ENCODE measurements around the gene KHSRP. TPM values are rescaled to one million over a fixed set of nuclear protein-coding genes. Genes with fewer than 3 reads are reported as not detected.

Gene KHSRP
- total and polyA plus RNA-seq, 7 donors = 101 to 174 (median 150) TPM

DNA sequence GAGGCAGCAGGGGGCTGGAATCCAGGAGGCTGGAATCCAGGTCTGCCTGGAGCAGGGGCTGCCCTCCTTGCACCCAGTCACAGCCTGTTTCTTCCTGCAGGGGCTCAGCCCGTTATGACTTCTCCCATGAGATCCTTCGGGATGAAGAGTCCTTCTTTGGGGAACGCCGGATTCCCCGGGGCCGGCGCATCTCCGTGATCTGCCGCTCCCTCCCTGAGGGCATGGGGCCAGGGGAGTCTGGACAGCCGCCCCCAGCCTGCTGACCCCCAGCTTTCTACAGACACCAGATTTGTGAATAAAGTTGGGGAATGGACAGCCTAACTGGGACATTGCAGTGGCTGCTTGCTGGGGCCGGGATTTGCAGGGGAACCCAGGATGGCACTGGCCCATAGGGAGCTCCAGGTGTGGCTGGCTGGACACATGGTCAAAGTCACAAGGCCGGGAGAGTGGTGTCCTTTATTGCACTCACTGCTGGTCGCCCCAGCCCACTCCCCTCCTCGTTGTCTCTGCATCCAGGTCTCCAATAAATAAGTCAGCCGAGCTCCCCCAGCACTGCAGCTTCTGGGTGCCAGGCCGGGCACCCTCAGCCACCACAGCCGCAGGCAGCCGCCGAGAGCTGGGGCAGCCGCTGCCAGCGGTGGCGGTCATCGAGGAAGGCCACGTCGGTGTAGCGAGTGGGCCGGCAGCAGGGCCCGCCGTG, 49.8 kb downstream of the KHSRP start:
- peaks cover 5% of the 10 kb centered on the region for H3K4me1 ChIP-seq
- H3K9me3 ChIP-seq = no peaks in the 10 kb centered on the region
- peaks cover 0 to 25% of the 10 kb centered on the region in 2 donors for H3K36me3 ChIP-seq (ENCODE audit: insufficient read depth in 1 of 2, low read depth in 1 of 2)
- no peaks in the 10 kb centered on the region for H3K27me3 ChIP-seq (ENCODE audit: insufficient read depth in 3 of 3, low read length in 2 of 3)
- DNase-seq = no peak
- H3K27ac ChIP-seq = no peak overlapping the region
- TF ChIP-seq, protein P1, sequence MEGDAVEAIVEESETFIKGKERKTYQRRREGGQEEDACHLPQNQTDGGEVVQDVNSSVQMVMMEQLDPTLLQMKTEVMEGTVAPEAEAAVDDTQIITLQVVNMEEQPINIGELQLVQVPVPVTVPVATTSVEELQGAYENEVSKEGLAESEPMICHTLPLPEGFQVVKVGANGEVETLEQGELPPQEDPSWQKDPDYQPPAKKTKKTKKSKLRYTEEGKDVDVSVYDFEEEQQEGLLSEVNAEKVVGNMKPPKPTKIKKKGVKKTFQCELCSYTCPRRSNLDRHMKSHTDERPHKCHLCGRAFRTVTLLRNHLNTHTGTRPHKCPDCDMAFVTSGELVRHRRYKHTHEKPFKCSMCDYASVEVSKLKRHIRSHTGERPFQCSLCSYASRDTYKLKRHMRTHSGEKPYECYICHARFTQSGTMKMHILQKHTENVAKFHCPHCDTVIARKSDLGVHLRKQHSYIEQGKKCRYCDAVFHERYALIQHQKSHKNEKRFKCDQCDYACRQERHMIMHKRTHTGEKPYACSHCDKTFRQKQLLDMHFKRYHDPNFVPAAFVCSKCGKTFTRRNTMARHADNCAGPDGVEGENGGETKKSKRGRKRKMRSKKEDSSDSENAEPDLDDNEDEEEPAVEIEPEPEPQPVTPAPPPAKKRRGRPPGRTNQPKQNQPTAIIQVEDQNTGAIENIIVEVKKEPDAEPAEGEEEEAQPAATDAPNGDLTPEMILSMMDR (IDR thresholded peaks at IDR 0.05) = no peak
- intact Hi-C loops (cut with DNase I) = loop anchor here (5.0 to 10.0 kb wide), 3 partner anchors 47 to 690 kb away; partner anchors contain the start of genes KHSRP (in 2 of the 2), HSD11B1L (in 1 of the 2) and MICOS13 (in 1 of the 2)
- WGBS, 3 donors = 81 to 87% (median 85%) methylated on average over 29 of the region's 29 CpGs
- no peak for ATAC-seq
- no peak overlapping the region for H3K4me3 ChIP-seq

DNA sequence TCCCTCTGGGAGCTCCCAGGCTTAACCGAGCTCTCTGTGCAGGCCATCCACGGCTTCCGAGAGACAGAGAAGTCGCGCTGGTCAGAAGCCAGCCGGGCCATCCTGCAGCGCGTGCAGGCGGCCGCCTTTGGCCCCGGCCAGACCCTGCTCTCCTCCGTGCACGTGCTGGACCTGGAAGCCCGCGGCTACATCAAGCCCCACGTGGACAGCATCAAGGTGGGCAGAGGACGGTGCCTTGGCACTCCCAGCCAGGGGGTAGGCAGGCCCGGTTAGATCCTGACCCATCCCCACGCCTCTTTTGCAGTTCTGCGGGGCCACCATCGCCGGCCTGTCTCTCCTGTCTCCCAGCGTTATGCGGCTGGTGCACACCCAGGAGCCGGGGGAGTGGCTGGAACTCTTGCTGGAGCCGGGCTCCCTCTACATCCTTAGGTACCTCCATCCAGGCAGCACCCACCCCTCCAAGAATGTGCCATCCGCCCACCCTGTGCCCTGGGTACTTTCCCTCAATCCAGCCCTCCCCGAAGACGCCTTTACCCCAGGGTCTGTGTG, 50.4 kb downstream of the KHSRP start:
- no peak for DNase-seq
- H3K36me3 ChIP-seq (ENCODE audit: insufficient read depth in 1 of 2, low read depth in 1 of 2) = peaks cover 0 to 20% of the 10 kb centered on the region in 2 donors
- H3K9me3 ChIP-seq = no peaks in the 10 kb centered on the region
- H3K4me3 ChIP-seq = peak overlapping the region; percentile 90
- ATAC-seq = no peak
- 63 to 70% (median 69%) methylated on average over 29 of the region's 29 CpGs for WGBS, 3 donors
- H3K4me1 ChIP-seq = peaks cover 5% of the 10 kb centered on the region
- TF ChIP-seq, protein P1 (IDR thresholded peaks at IDR 0.05) = no peak
- intact Hi-C loops (cut with DNase I) = loop anchor here in 1 of 2 donors (10.0 kb wide), 2 partner anchors 371 to 689 kb away; partner anchors contain the start of genes HSD11B1L and MICOS13
- H3K27ac ChIP-seq = peak overlapping the region; percentile 41
- no peaks in the 10 kb centered on the region for H3K27me3 ChIP-seq (ENCODE audit: insufficient read depth in 3 of 3, low read length in 2 of 3)

DNA sequence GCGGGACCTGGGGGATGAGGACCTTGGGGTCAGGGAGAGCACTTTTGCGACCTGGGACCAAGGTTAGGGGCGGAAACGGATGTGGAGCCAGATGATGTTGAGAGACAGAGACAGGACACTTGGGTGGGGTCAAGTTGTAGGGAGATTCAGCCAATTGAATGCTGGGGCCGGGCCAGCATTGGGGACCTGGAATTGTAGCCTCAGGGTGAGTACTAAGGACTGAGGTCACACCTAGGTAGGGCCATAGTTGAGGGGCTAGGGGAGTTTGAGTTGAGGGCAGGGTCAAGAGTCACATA, 50.9 kb downstream of the KHSRP start:
- H3K36me3 ChIP-seq (ENCODE audit: insufficient read depth in 1 of 2, low read depth in 1 of 2) = peaks cover 0 to 20% of the 10 kb centered on the region in 2 donors
- H3K4me1 ChIP-seq = peaks cover 5% of the 10 kb centered on the region
- no peaks in the 10 kb centered on the region for H3K9me3 ChIP-seq
- H3K27me3 ChIP-seq (ENCODE audit: insufficient read depth in 3 of 3, low read length in 2 of 3) = no peaks in the 10 kb centered on the region
- peak overlapping the region; percentile 90 for H3K4me3 ChIP-seq
- TF ChIP-seq, protein P1 (IDR thresholded peaks at IDR 0.05) = no peak
- intact Hi-C loops (cut with DNase I) = loop anchor here in 1 of 2 donors (1.0 to 10.0 kb wide), 3 partner anchors 20 to 689 kb away; partner anchors contain the start of genes GTF2F1, HSD11B1L and MICOS13
- peak overlapping the region; percentile 41 for H3K27ac ChIP-seq
- WGBS, 3 donors = 35 to 47% (median 36%) methylated on average over 5 of the region's 5 CpGs
- ATAC-seq = no peak
- no peak for DNase-seq

DNA sequence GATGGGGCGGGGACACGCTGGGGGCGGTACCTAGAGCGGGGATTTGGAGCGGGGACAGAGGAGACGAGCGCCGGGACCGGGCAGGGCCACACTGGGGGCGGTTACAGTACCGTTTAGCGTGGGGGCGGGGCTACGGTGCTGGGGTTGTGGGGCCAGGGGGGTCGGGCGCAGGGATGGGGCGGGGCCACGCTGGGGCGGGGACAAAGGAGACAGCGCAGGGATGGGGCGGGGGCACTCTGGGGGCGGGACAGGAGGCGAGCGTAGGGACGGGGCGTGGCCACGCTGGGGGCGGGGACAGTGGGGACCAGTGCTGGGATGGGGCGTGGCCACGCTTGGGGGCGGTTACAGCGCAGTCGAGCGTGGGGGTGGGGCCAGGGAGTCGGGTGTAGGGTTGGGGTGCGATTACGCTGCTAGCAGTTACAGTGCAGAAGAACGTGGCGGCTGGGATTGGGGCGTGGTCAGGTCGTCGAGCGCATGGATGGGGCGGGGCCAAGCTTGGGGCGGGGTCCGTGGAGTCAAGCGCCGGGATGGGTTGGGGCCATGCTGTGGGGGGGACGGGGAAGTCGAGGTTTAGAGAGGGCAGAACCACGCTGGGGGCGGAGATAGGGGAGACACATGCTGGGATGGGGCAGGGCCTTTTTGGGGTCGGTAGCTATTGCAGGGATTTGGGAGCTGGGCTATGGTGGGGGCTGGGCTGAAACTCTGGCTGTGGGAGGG, 51.4 kb downstream of the KHSRP start:
- WGBS, 3 donors = 1 to 2% (median 1%) methylated on average over 39 to 53 of the region's 53 CpGs
- peak overlapping the region; percentile 98 for H3K27ac ChIP-seq
- TF ChIP-seq, protein P1 (IDR thresholded peaks at IDR 0.05) = no peak
- DNase-seq (peak; percentile 99), ATAC-seq (peak; percentile 86 to 88 (median 88))
- H3K27me3 ChIP-seq (ENCODE audit: insufficient read depth in 3 of 3, low read length in 2 of 3) = no peaks in the 10 kb centered on the region
- no peaks in the 10 kb centered on the region for H3K9me3 ChIP-seq
- H3K36me3 ChIP-seq (ENCODE audit: insufficient read depth in 1 of 2, low read depth in 1 of 2) = peaks cover 0 to 24% of the 10 kb centered on the region in 2 donors
- intact Hi-C loops (cut with DNase I) = loop anchor here in 1 of 2 donors (1.0 to 10.0 kb wide), 3 partner anchors 20 to 688 kb away; partner anchors contain the start of genes GTF2F1, HSD11B1L and MICOS13
- peak overlapping the region; percentile 90 for H3K4me3 ChIP-seq
- peaks cover 4% of the 10 kb centered on the region for H3K4me1 ChIP-seq

All from psoas muscle (tissue), 8 donors.